ENCODE data around the gene COL13A1.

Gene COL13A1

GRCh38 chr10:69976795-69977546 is 175.3 kb downstream of the COL13A1 start:
- no peak for DNase-seq

GRCh38 chr10:69979174-69979573 is 177.5 kb downstream of the COL13A1 start:
- no peak for DNase-seq

GRCh38 chr10:69980672-69981071 is 179.0 kb downstream of the COL13A1 start:
- DNase-seq, result no peak

- DNase-seq, result no peak
These were observed 186.4 kb downstream of the COL13A1 start for GRCh38 chr10:69988094-69988493.

GRCh38 chr10:69991151-69991550 is 189.4 kb downstream of the COL13A1 start:
- no peak for DNase-seq

- DNase-seq, result no peak
These were observed 192.6 kb downstream of the COL13A1 start for GRCh38 chr10:69994262-69994661.

- no peak for DNase-seq
These were observed 194.9 kb downstream of the COL13A1 start for GRCh38 chr10:69996611-69997010.

GRCh38 chr10:70000262-70000661 is 198.6 kb downstream of the COL13A1 start:
- DNase-seq, result no peak

- no peak for DNase-seq
These were observed 205.6 kb downstream of the COL13A1 start for GRCh38 chr10:70007116-70007820.
